SK-N-SH treated with all-trans-retinoic acid at 6 μM for 48 hours (cell line): Measurements from ENCODE around the gene FLOT1.

ENCODE experiments used
- ATAC-seq: fragments of 200-7000 bp; cut with Tn5 transposase; 3 replicates; pipeline ENCODE4 v1.9.1; 2020; ENCODE audit warnings: mild to moderate bottlenecking, moderate library complexity
- ARNTL ChIP-seq: fragments of 450-650 bp; formaldehyde crosslinking; IDR thresholded peaks from 2 replicates; pipeline ENCODE4 v1.5.0; 2020; ENCODE audit warnings: low read depth, mild to moderate bottlenecking, moderate library complexity, borderline replicate concordance
- CSDC2 ChIP-seq: fragments of 250-450 bp; sonication (Bioruptor Pico); IDR thresholded peaks from 2 replicates; pipeline ENCODE4 v1.5.0; 2020; ENCODE audit warnings: mild to moderate bottlenecking, moderate library complexity
- ESRRG ChIP-seq: fragments of 250-450 bp; sonication (Bioruptor Pico); IDR thresholded peaks from 2 replicates; pipeline ENCODE4 v1.6.1; 2021; ENCODE audit warnings: mild to moderate bottlenecking
- GLIS3 ChIP-seq: fragments of 250-450 bp; sonication (Bioruptor Pico); IDR thresholded peaks from 2 replicates; pipeline ENCODE4 v1.5.0; 2020; ENCODE audit warnings: mild to moderate bottlenecking, moderate library complexity
- ISL1 ChIP-seq: fragments of 250-450 bp; sonication (Bioruptor Pico); IDR thresholded peaks from 2 replicates; pipeline ENCODE4 v2.1.2; 2022; ENCODE audit warnings: mild to moderate bottlenecking, moderate library complexity
- OSR1 ChIP-seq: fragments of 250-450 bp; sonication (Bioruptor Pico); IDR thresholded peaks from 2 replicates; pipeline ENCODE4 v1.8.0; 2022; ENCODE audit warnings: moderate library complexity, mild to moderate bottlenecking, inconsistent platforms
- RARB ChIP-seq: fragments of 250-450 bp; sonication (Bioruptor Pico); IDR thresholded peaks from 2 replicates; pipeline ENCODE4 v1.8.0; 2021; ENCODE audit warnings: mild to moderate bottlenecking, moderate library complexity
- TCF4 ChIP-seq: fragments of 250-450 bp; sonication (Bioruptor Pico); IDR thresholded peaks from 2 replicates; pipeline ENCODE4 v1.8.0; 2021; ENCODE audit warnings: mild to moderate bottlenecking, moderate library complexity, borderline replicate concordance
- TOX ChIP-seq: fragments of 250-450 bp; sonication (Bioruptor Pico); IDR thresholded peaks from 2 replicates; pipeline ENCODE4 v1.8.0; 2021; ENCODE audit warnings: mild to moderate bottlenecking, moderate library complexity, borderline replicate concordance
- ZFP3 ChIP-seq: fragments of 250-450 bp; sonication (Bioruptor Pico); IDR thresholded peaks from 2 replicates; pipeline ENCODE4 v1.5.0; 2020; ENCODE audit warnings: mild to moderate bottlenecking, moderate library complexity
- ZFP30 ChIP-seq: fragments of 450-650 bp; formaldehyde crosslinking; IDR thresholded peaks from 2 replicates; pipeline ENCODE4 v1.5.0; 2022; ENCODE audit warnings: mild to moderate bottlenecking, moderate library complexity
- ZNF565 ChIP-seq: fragments of 450-650 bp; formaldehyde crosslinking; conservative IDR thresholded peaks from 2 replicates; pipeline ENCODE4 v1.5.0; 2020; ENCODE audit warnings: low read depth, mild to moderate bottlenecking, moderate library complexity
- ZNF70 ChIP-seq: fragments of 450-650 bp; formaldehyde crosslinking; IDR thresholded peaks from 2 replicates; pipeline ENCODE4 v1.5.0; 2020; ENCODE audit warnings: mild to moderate bottlenecking, moderate library complexity
- TF ChIP-seq, protein P1 (sequence below): fragments of 250-450 bp; sonication (Bioruptor Pico); IDR thresholded peaks from 2 replicates; pipeline ENCODE4 v1.5.1; 2020; ENCODE audit warnings: low read depth, mild to moderate bottlenecking, moderate library complexity
- TF ChIP-seq, protein P2 (sequence below): fragments of 250-450 bp; sonication (Bioruptor Pico); IDR thresholded peaks from 2 replicates; pipeline ENCODE4 v1.8.0; 2020; ENCODE audit warnings: mild to moderate bottlenecking, moderate library complexity, borderline replicate concordance
- TF ChIP-seq, protein P3 (sequence below): fragments of 250-450 bp; sonication (Bioruptor Pico); IDR thresholded peaks from 2 replicates; pipeline ENCODE4 v1.8.0; 2021; ENCODE audit warnings: low read depth, mild to moderate bottlenecking, moderate library complexity, borderline replicate concordance
- TF ChIP-seq, protein P4 (sequence below): fragments of 250-450 bp; sonication (Bioruptor Pico); IDR thresholded peaks from 2 replicates; pipeline ENCODE4 v1.5.0; 2020; ENCODE audit warnings: mild to moderate bottlenecking, moderate library complexity

FLOT1 gene

GRCh38 chr6:30683183-30683979 is 59.1 kb downstream of the FLOT1 start:
- TF ChIP-seq, protein P1, sequence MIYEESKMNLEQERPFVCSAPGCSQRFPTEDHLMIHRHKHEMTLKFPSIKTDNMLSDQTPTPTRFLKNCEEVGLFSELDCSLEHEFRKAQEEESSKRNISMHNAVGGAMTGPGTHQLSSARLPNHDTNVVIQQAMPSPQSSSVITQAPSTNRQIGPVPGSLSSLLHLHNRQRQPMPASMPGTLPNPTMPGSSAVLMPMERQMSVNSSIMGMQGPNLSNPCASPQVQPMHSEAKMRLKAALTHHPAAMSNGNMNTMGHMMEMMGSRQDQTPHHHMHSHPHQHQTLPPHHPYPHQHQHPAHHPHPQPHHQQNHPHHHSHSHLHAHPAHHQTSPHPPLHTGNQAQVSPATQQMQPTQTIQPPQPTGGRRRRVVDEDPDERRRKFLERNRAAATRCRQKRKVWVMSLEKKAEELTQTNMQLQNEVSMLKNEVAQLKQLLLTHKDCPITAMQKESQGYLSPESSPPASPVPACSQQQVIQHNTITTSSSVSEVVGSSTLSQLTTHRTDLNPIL: no peak
- no peak for TF ChIP-seq ZFP30
- TF ChIP-seq ZNF565 (CRISPR knock-in tag): no peak
- no peak for TF ChIP-seq TOX (CRISPR knock-in tag)
- no peak for TF ChIP-seq TCF4
- TF ChIP-seq CSDC2 (CRISPR knock-in tag): no peak
- ATAC-seq: no peak

DNA sequence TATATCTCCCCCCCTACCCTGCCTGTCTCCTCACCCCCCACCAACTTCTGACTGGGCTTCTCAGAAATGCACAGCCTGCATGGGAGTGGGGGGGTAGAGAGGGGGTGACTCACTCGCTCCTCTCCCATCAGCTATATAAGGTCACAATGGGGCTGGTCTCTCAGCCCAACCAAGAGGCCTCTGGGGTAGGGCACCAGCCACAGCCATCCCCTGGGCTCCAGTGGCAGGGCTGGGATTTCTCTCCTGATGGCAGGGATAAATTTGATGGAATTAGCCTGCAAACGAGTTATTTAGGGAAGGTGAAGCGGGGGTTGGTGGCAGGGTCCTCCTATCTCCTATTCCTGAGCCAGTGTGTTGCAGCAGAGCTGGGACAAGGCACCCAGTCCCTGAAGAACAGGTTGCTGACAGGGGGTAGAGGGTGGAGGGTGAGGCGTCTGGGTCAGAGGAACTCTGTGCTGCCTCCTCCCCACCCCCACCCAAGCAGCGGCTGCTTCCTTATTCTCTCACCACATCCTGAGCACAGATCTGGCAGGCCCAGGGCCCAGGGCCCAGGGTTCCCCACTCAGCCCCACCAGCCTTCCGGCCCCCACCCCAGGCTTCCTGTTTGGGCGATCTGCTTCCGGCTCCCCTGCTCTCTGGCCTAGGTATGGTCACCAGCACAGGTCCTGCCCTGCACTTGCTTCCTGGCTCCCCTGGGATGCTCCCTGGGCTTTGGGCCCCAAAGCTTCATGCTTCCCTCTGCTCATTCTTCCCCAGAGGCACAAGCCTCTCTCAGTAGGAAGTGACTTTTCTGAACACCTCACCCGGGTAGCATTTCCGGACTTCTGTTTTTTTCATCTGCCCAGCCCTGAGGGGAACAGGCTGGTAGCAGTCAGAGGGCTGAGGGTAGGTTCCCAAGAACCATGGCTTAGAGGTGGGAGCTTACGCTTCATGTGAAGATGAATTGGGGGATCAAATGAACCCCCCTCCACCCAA is 60.1 kb downstream of the FLOT1 start:
- ATAC-seq: peak; percentile 65
- TF ChIP-seq, protein P2, sequence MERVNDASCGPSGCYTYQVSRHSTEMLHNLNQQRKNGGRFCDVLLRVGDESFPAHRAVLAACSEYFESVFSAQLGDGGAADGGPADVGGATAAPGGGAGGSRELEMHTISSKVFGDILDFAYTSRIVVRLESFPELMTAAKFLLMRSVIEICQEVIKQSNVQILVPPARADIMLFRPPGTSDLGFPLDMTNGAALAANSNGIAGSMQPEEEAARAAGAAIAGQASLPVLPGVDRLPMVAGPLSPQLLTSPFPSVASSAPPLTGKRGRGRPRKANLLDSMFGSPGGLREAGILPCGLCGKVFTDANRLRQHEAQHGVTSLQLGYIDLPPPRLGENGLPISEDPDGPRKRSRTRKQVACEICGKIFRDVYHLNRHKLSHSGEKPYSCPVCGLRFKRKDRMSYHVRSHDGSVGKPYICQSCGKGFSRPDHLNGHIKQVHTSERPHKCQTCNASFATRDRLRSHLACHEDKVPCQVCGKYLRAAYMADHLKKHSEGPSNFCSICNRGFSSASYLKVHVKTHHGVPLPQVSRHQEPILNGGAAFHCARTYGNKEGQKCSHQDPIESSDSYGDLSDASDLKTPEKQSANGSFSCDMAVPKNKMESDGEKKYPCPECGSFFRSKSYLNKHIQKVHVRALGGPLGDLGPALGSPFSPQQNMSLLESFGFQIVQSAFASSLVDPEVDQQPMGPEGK (CRISPR knock-in tag): peak; percentile 46; the same call in 1 of the 2 replicates
- no peak for TF ChIP-seq ZNF565 (CRISPR knock-in tag)

DNA sequence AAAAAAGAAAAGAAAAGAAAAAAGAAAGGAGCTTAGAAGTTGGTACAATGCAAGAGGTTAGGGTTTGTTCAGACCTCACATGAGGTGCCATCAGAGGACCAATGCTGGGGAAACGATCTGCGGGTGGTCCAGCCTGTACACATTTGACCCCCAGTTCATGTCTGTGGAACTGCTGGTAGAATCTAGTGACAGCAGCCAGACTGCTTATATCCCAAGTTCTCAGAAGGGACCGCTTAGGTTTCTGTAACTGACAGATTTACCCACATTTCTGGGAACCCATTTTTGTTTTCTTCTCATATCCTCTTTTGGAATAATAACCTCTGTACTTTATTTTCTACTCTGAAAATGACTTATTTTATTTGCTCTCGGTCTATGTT is 60.7 kb downstream of the FLOT1 start:
- no peak for ATAC-seq
- TF ChIP-seq ZNF565 (CRISPR knock-in tag) (no peak), ISL1 (no peak), RARB (CRISPR knock-in tag) (no peak), GLIS3 (CRISPR knock-in tag) (no peak), TOX (CRISPR knock-in tag) (no peak), TCF4 (no peak), ESRRG (CRISPR knock-in tag) (no peak), ZNF70 (CRISPR knock-in tag) (no peak), ARNTL (CRISPR knock-in tag) (no peak), OSR1 (CRISPR knock-in tag) (no peak), ZFP3 (CRISPR knock-in tag) (no peak)
- TF ChIP-seq, protein P2 (CRISPR knock-in tag): no peak
- TF ChIP-seq, protein P3, sequence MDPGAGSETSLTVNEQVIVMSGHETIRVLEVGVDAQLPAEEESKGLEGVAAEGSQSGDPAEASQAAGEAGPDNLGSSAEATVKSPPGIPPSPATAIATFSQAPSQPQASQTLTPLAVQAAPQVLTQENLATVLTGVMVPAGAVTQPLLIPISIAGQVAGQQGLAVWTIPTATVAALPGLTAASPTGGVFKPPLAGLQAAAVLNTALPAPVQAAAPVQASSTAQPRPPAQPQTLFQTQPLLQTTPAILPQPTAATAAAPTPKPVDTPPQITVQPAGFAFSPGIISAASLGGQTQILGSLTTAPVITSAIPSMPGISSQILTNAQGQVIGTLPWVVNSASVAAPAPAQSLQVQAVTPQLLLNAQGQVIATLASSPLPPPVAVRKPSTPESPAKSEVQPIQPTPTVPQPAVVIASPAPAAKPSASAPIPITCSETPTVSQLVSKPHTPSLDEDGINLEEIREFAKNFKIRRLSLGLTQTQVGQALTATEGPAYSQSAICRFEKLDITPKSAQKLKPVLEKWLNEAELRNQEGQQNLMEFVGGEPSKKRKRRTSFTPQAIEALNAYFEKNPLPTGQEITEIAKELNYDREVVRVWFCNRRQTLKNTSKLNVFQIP: no peak
- TF ChIP-seq, protein P4, sequence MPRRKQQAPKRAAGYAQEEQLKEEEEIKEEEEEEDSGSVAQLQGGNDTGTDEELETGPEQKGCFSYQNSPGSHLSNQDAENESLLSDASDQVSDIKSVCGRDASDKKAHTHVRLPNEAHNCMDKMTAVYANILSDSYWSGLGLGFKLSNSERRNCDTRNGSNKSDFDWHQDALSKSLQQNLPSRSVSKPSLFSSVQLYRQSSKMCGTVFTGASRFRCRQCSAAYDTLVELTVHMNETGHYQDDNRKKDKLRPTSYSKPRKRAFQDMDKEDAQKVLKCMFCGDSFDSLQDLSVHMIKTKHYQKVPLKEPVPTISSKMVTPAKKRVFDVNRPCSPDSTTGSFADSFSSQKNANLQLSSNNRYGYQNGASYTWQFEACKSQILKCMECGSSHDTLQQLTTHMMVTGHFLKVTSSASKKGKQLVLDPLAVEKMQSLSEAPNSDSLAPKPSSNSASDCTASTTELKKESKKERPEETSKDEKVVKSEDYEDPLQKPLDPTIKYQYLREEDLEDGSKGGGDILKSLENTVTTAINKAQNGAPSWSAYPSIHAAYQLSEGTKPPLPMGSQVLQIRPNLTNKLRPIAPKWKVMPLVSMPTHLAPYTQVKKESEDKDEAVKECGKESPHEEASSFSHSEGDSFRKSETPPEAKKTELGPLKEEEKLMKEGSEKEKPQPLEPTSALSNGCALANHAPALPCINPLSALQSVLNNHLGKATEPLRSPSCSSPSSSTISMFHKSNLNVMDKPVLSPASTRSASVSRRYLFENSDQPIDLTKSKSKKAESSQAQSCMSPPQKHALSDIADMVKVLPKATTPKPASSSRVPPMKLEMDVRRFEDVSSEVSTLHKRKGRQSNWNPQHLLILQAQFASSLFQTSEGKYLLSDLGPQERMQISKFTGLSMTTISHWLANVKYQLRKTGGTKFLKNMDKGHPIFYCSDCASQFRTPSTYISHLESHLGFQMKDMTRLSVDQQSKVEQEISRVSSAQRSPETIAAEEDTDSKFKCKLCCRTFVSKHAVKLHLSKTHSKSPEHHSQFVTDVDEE (CRISPR knock-in tag): no peak
